Measurements from ENCODE around the gene SECISBP2. TPM values are rescaled to one million over a fixed set of nuclear protein-coding genes. Genes with fewer than 3 reads are reported as not detected.

The SECISBP2 gene
- total and polyA plus RNA-seq, 2 donors, result 41.2 to 52.7 TPM

- Histone ChIP-seq H3K4me3 (ENCODE audit: low read length in 2 of 2) (no peak overlapping the region), H3K9me3 (ENCODE audit: control insufficient read depth in 2 of 2, insufficient read depth in 1 of 2, low read length in 1 of 2) (peaks cover 1 to 3% of the 10 kb centered on the region in 2 donors), H3K27ac (ENCODE audit: low read depth in 1 of 2, low read length in 1 of 2) (no peak overlapping the region), H3K27me3 (ENCODE audit: control insufficient read depth in 2 of 2, insufficient read depth in 1 of 2, low read length in 1 of 2) (no peaks in the 10 kb centered on the region), H3K4me1 (ENCODE audit: control insufficient read depth in 2 of 2, insufficient read depth in 2 of 2, low read length in 2 of 2) (peaks cover 17 to 38% of the 10 kb centered on the region in 2 donors), H3K36me3 (ENCODE audit: control insufficient read depth in 2 of 2, insufficient read depth in 2 of 2, low read length in 1 of 2) (peaks cover 47 to 55% of the 10 kb centered on the region in 2 donors)
- no peak for DNase-seq (ENCODE audit: low read depth in 6 of 9, low spot score in 9 of 9)
- 96% methylated on average over 2 of the region's 2 CpGs for WGBS
Observed at GRCh38 chr9:89407070-89407469, 88.8 kb downstream of the SECISBP2 start.

- WGBS, result 7% methylated on average over 12 of the region's 12 CpGs
- Histone ChIP-seq H3K27ac (ENCODE audit: low read depth in 1 of 2, low read length in 1 of 2) (peak overlapping the region in 1 of 2 donors; percentile 15), H3K9me3 (ENCODE audit: control insufficient read depth in 2 of 2, insufficient read depth in 1 of 2, low read length in 1 of 2) (peaks cover 1 to 3% of the 10 kb centered on the region in 2 donors), H3K27me3 (ENCODE audit: control insufficient read depth in 2 of 2, insufficient read depth in 1 of 2, low read length in 1 of 2) (no peaks in the 10 kb centered on the region), H3K36me3 (ENCODE audit: control insufficient read depth in 2 of 2, insufficient read depth in 2 of 2, low read length in 1 of 2) (peaks cover 45 to 47% of the 10 kb centered on the region in 2 donors), H3K4me1 (ENCODE audit: control insufficient read depth in 2 of 2, insufficient read depth in 2 of 2, low read length in 2 of 2) (peaks cover 17 to 38% of the 10 kb centered on the region in 2 donors), H3K4me3 (ENCODE audit: low read length in 2 of 2) (no peak overlapping the region)
- peak in 7 of 9 donors; percentile 32 to 81 (median 56) for DNase-seq (ENCODE audit: low read depth in 6 of 9, low spot score in 9 of 9)
Observed at GRCh38 chr9:89408628-89409101, 90.4 kb downstream of the SECISBP2 start.

Other genes starting within 250 kb of the SECISBP2 start
- gene SHC3, start 139.7 kb upstream of the SECISBP2 start, total RNA-seq, result 0.05 TPM
- gene SHC3, start 139.7 kb upstream of the SECISBP2 start, polyA plus RNA-seq, result 0.16 TPM
- gene CKS2, start 7.3 kb upstream of the SECISBP2 start, total RNA-seq, result 245 TPM
- 92.7 TPM for gene CKS2, start 7.3 kb upstream of the SECISBP2 start, polyA plus RNA-seq
- 26.8 TPM for gene SEMA4D, start 179.6 kb downstream of the SECISBP2 start, total RNA-seq
- 62.1 TPM for gene SEMA4D, start 179.6 kb downstream of the SECISBP2 start, polyA plus RNA-seq